HUES48 (cell line): Measurements from ENCODE around the gene PTPRN2.

Experiments
- H3K27ac ChIP-seq: one replicate; pipeline ENCODE4 v1.7.0; 2013; ENCODE audit warnings: low read depth, low read length, inconsistent platforms
- H3K27me3 ChIP-seq: 2 replicates; pipeline ENCODE4 v1.6.1; 2013; ENCODE audit warnings: mild to moderate bottlenecking, low read length; ENCODE audit not compliant: control insufficient read depth, insufficient read depth
- H3K36me3 ChIP-seq: 2 replicates; pipeline ENCODE4 v1.6.1; 2013; ENCODE audit warnings: low read length; ENCODE audit not compliant: control insufficient read depth, insufficient read depth
- H3K4me1 ChIP-seq: 2 replicates; pipeline ENCODE4 v1.6.1; 2013; ENCODE audit warnings: mild to moderate bottlenecking, low read length; ENCODE audit not compliant: control insufficient read depth, insufficient read depth
- H3K4me3 ChIP-seq: 2 replicates; pipeline ENCODE4 v1.5.1; 2013; ENCODE audit warnings: mild to moderate bottlenecking, low read depth, low read length
- H3K9ac ChIP-seq: 2 replicates; pipeline ENCODE4 v1.6.1; 2013; ENCODE audit warnings: mild to moderate bottlenecking, low read depth, low read length, moderate library complexity
- H3K9me3 ChIP-seq: 2 replicates; pipeline ENCODE4 v1.6.1; 2013; ENCODE audit warnings: low read length; ENCODE audit not compliant: control insufficient read depth, insufficient read depth

The PTPRN2 gene

GRCh38 chr7:157692460-157693011 is 895.1 kb downstream of the PTPRN2 start:
- no peak overlapping the region for H3K9ac ChIP-seq
- H3K36me3 ChIP-seq: no peaks in the 10 kb centered on the region
- H3K9me3 ChIP-seq: peaks cover 3% of the 10 kb centered on the region; the same call in 1 of the 2 replicates
- peaks cover 80% of the 10 kb centered on the region for H3K27me3 ChIP-seq
- no peak overlapping the region for H3K27ac ChIP-seq
- H3K4me1 ChIP-seq: peaks cover 10% of the 10 kb centered on the region
- H3K4me3 ChIP-seq: peak overlapping the region; percentile 56; the same call in 1 of the 2 replicates

DNA sequence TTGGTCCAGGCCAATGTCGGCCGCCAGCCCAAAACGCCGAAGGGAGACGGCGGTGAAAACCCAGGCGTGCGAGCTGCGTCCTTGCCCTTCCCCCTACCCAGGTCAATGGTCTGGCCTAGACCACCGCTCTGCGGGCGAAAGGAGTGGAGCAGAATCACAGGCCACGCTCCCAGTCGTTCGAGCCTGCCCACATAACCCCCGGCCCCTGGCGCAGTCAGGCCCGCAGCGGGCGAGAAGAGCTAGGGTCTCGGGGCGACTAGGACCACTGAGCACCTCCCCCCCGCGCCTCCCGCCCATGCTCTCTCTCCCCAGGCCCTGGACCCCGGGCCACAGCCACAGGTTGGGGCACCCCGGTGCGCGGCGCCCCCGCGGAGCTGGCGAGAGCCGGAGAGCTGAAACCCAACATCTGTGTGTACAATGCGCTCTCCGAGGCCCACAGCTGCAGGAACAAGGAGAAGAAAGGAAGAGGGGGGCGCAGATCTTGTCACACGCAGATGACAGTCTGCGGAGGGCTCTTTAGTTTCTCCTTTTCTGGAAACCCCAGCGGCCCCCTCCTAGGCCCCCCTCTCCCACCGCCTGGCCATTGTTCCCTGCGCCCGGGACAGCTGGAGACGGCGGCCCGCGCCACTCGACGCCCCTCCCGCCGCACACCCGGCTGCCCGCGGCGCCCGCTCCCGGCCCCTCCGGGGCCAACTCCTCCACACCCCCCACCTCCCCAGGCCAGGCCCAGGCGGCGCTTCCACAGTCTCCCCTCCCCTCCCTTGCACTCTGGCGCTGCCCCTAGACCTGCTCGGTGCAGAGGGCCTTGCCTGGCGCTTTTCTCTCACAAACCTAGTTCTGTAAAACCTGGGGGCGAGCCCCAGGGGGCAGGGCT is 895.8 kb downstream of the PTPRN2 start:
- no peak overlapping the region for H3K9ac ChIP-seq
- H3K9me3 ChIP-seq: peaks cover 3% of the 10 kb centered on the region; the same call in 1 of the 2 replicates
- peaks cover 13% of the 10 kb centered on the region for H3K4me1 ChIP-seq
- H3K36me3 ChIP-seq: no peaks in the 10 kb centered on the region
- H3K27ac ChIP-seq: no peak overlapping the region
- peaks cover 87% of the 10 kb centered on the region for H3K27me3 ChIP-seq
- peak overlapping the region; percentile 56 for H3K4me3 ChIP-seq

GRCh38 chr7:157690833-157691585 is 896.6 kb downstream of the PTPRN2 start:
- H3K4me1 ChIP-seq: peaks cover 13% of the 10 kb centered on the region
- H3K27me3 ChIP-seq: peaks cover 95% of the 10 kb centered on the region
- no peak overlapping the region for H3K27ac ChIP-seq
- no peaks in the 10 kb centered on the region for H3K36me3 ChIP-seq
- peaks cover 3% of the 10 kb centered on the region; the same call in 1 of the 2 replicates for H3K9me3 ChIP-seq
- H3K4me3 ChIP-seq: peak overlapping the region; percentile 56
- H3K9ac ChIP-seq: no peak overlapping the region

- H3K9ac ChIP-seq: no peak overlapping the region
- H3K27me3 ChIP-seq: peaks cover 98% of the 10 kb centered on the region
- H3K27ac ChIP-seq: no peak overlapping the region
- H3K4me1 ChIP-seq: peaks cover 13% of the 10 kb centered on the region
- peak overlapping the region; percentile 50; the same call in 1 of the 2 replicates for H3K4me3 ChIP-seq
- H3K36me3 ChIP-seq: no peaks in the 10 kb centered on the region
- H3K9me3 ChIP-seq: no peaks in the 10 kb centered on the region
Observed at GRCh38 chr7:157690058-157690832, 897.4 kb downstream of the PTPRN2 start.

DNA sequence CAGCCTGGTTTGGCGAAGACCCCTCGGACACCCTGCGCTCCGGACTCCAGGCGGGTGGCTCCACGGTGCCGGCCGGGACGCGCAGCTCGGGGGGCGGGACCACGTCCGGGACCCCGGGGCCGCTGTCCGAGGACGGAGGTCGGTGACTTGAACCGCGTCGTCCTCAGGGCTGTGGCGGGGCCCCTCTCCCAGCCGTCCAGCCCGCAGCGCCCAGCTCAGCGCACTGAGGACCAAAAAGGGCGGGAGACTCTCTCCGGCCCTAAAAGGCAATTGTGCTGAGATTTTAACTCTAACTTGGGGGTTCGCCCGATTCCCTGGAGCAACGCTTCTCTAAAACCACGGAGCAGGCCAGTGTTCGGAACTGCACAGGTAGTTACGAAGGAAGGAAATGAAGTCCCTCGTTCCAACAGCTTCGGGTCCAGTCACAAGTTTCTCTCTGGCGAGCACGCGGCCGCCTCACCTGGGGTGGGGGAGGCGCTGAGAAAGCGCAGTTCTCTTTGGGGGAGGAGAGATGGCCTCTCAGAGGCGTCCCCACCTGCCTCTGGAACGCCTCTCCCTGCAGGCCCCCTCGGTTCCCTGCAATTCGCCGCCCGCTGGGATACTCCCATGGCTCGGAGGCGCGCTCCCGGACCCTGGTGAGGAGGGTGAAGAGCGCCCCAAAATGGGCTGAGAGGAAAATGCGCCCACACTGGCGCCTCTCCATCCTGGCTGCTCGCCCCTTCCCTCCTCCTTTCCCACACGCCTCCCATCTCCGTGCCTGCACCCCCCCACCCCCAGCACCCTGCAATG is 898.2 kb downstream of the PTPRN2 start:
- Histone ChIP-seq H3K4me1 (peaks cover 13% of the 10 kb centered on the region), H3K4me3 (peak overlapping the region; percentile 51), H3K27me3 (peaks cover 98% of the 10 kb centered on the region), H3K9ac (no peak overlapping the region), H3K9me3 (no peaks in the 10 kb centered on the region), H3K36me3 (no peaks in the 10 kb centered on the region), H3K27ac (no peak overlapping the region)

DNA sequence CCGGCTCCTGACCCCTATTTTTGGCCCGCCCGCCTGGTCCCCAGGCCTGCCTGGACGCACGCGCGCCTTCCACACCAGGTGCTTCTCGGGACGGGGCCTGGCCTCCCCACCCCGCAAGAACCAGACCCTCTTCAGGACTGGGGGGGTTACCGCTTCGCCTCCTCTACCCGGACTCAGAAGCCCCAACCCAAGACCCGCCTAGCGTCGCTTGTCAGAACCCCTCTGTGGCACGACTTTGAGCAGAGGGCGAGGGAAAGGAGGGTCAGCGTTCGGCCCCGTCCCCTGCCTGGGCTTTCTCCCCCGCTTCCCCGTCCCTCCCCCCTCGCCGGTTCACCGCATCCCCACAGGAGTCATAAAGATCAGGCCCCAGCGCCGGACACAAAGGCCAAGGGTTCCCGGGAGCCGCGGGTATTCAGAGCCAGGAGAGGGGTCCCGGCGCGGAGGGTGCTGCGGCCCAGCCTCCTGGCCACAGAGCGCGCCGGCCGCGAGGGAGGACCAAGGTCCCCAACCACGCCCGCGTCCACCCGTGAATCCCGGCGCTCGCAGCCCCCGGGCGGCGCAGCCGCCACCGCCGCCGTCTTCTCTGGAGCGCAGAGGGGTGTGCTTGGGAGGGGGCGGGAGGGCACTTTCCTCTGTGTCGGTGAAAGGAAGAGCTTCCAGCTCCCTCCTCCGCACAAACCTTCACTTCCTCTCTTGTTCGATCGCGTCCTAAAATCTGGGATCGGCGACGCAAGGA is 898.9 kb downstream of the PTPRN2 start:
- Histone ChIP-seq H3K9ac (no peak overlapping the region), H3K36me3 (no peaks in the 10 kb centered on the region), H3K4me3 (peak overlapping the region; percentile 51), H3K27ac (no peak overlapping the region), H3K9me3 (no peaks in the 10 kb centered on the region), H3K27me3 (peaks cover 97% of the 10 kb centered on the region), H3K4me1 (peaks cover 15% of the 10 kb centered on the region)

DNA sequence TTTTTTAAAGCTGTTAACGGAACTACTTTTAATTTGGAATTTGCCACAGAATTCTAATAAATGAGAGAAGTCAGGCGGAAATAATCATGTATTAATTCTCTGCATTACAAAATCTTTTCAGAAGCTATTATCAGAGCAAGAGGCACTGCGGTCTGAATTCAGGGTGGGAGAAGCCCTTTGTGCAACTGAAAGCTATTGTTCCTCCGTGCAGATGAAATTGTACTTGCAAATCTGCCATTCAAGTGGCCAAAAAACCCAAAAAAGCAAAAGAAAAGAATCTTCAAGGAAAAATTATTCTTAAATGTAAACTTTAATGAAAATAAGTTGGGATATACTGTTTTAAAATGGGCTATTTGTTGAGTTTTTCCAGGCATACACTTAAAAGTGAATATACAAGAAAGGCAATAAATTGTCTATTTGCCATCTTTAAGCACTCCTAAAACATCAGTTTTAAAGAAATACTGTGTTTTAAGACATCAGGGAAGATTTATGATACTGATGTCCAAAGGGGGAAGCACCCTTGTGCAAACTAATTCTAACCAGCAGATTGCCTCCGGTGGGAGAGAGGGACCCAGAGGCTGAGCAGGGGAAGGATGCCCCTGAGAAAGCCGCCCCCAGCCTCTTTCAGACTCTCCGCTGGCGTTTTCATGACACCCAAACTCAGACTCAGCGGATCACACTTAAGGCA is 899.6 kb downstream of the PTPRN2 start:
- H3K4me1 ChIP-seq: peaks cover 22% of the 10 kb centered on the region
- no peak overlapping the region for H3K27ac ChIP-seq
- no peaks in the 10 kb centered on the region for H3K36me3 ChIP-seq
- no peak overlapping the region for H3K9ac ChIP-seq
- peak overlapping the region; percentile 51 for H3K4me3 ChIP-seq
- no peaks in the 10 kb centered on the region for H3K9me3 ChIP-seq
- H3K27me3 ChIP-seq: peaks cover 97% of the 10 kb centered on the region

GRCh38 chr7:157687158-157687557 is 900.5 kb downstream of the PTPRN2 start:
- H3K36me3 ChIP-seq: no peaks in the 10 kb centered on the region
- no peak overlapping the region for H3K4me3 ChIP-seq
- H3K9ac ChIP-seq: no peak overlapping the region
- peaks cover 97% of the 10 kb centered on the region for H3K27me3 ChIP-seq
- peaks cover 25% of the 10 kb centered on the region for H3K4me1 ChIP-seq
- no peaks in the 10 kb centered on the region for H3K9me3 ChIP-seq
- H3K27ac ChIP-seq: no peak overlapping the region

GRCh38 chr7:157686285-157686894 is 901.2 kb downstream of the PTPRN2 start:
- H3K4me3 ChIP-seq: no peak overlapping the region
- H3K27ac ChIP-seq: no peak overlapping the region
- H3K9me3 ChIP-seq: no peaks in the 10 kb centered on the region
- H3K36me3 ChIP-seq: no peaks in the 10 kb centered on the region
- H3K27me3 ChIP-seq: peaks cover 97% of the 10 kb centered on the region
- H3K9ac ChIP-seq: no peak overlapping the region
- peaks cover 24% of the 10 kb centered on the region for H3K4me1 ChIP-seq
